Keratinocyte (primary cell): Measurements from ENCODE around the gene TIPIN.

ENCODE experiments used
- EZH2 ChIP-seq: IDR thresholded peaks from one replicate; pipeline ENCODE4 v1.6.1; 2012; ENCODE audit warnings: inconsistent platforms, mild to moderate bottlenecking, low read length, moderate library complexity
- TF ChIP-seq, protein P1 (sequence below), 3 experiments: IDR thresholded peaks in 1 of 3; conservative IDR thresholded peaks in 1 of 3; optimal IDR thresholded peaks in 1 of 3; 2 replicates in 2 of 3; 3 replicates in 1 of 3; pipeline versions ENCODE3 to v1.5.1; 2011; ENCODE audit warnings: low read length in 3 of 3, mild to moderate bottlenecking in 3 of 3, moderate library complexity in 2 of 3, control low read depth in 1 of 3, inconsistent platforms in 1 of 3; ENCODE audit not compliant: insufficient read depth in 2 of 3; ENCODE audit errors: extremely low read depth in 1 of 3

DNA sequence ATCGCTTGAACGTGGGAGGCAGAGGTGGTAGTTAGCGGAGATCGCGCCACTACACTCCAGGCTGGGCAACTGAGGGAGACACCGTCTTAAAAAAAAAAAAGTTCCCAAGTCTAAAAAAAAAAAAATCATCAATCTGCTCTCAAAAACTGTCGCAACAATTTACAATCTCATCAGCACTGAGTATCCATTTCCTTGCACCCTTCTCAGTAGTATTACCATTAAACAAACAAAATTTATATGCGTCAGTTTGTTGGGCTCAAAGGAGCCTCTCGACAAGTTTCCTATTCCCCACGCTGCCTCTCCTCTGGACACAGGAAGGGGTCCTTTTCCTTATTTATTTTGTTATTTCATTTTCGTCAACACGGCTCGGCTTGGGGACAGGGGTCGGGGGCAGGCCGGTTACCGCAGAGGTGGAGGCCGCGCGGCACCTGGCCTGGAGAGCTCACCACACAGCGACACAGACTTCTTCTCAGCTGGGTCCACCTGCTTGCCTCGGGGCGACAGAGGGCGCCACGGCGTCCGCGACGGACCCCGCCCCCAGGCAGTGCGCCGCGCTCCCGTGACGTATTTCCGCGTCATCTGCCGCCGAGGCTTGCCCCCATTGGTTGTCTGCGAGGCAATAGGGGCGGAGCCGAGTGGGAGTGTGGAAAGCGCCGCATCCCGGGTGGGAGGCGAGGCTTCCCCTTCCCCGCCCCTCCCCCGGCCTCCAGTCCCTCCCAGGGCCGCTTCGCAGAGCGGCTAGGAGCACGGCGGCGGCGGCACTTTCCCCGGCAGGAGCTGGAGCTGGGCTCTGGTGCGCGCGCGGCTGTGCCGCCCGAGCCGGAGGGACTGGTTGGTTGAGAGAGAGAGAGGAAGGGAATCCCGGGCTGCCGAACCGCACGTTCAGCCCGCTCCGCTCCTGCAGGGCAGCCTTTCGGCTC is 30.0 kb upstream of the TIPIN start, which contains the start of gene MAP2K1:
- TF ChIP-seq, protein P1, sequence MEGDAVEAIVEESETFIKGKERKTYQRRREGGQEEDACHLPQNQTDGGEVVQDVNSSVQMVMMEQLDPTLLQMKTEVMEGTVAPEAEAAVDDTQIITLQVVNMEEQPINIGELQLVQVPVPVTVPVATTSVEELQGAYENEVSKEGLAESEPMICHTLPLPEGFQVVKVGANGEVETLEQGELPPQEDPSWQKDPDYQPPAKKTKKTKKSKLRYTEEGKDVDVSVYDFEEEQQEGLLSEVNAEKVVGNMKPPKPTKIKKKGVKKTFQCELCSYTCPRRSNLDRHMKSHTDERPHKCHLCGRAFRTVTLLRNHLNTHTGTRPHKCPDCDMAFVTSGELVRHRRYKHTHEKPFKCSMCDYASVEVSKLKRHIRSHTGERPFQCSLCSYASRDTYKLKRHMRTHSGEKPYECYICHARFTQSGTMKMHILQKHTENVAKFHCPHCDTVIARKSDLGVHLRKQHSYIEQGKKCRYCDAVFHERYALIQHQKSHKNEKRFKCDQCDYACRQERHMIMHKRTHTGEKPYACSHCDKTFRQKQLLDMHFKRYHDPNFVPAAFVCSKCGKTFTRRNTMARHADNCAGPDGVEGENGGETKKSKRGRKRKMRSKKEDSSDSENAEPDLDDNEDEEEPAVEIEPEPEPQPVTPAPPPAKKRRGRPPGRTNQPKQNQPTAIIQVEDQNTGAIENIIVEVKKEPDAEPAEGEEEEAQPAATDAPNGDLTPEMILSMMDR (optimal IDR thresholded peaks at IDR 0.05 in 1 of 3, IDR thresholded peaks at IDR 0.05 in 1 of 3, conservative IDR thresholded peaks at IDR 0.05 in 1 of 3; ENCODE audit: extremely low read depth in 1 of 3, insufficient read depth in 2 of 3, low read length in 3 of 3) = peak; percentile 43 to 95 (median 49)
- TF ChIP-seq EZH2 = no peak
